RWPE2 (cell line): ENCODE results near the gene STK11.

Source experiments
- ATAC-seq: fragments of 200-7000 bp; cut with Tn5 transposase; 3 replicates; pipeline ENCODE4 v1.9.1; 2021; ENCODE audit warnings: low read depth
- DNase-seq: peaks from one replicate; pipeline ENCODE4 v3.0.0-alpha.2; 2020; ENCODE audit warnings: low spot score
- H3K27ac ChIP-seq: fragments of 450-650 bp; 2 replicates; pipeline ENCODE4 v1.5.1; 2017; ENCODE audit warnings: mild to moderate bottlenecking; ENCODE audit not compliant: poor library complexity, severe bottlenecking
- H3K27me3 ChIP-seq: fragments of 250-450 bp; sonication (Bioruptor Pico); 2 replicates; pipeline ENCODE4 v1.5.1; 2021; ENCODE audit warnings: mild to moderate bottlenecking, moderate library complexity; ENCODE audit not compliant: insufficient read depth, poor library complexity, severe bottlenecking
- H3K36me3 ChIP-seq: fragments of 250-450 bp; sonication (Bioruptor Pico); 2 replicates; pipeline ENCODE4 v1.5.1; 2020; ENCODE audit warnings: low read depth, mild to moderate bottlenecking, moderate library complexity
- H3K4me1 ChIP-seq: fragments of 250-450 bp; sonication (Bioruptor Pico); 2 replicates; pipeline ENCODE4 v1.5.1; 2021; ENCODE audit warnings: mild to moderate bottlenecking, moderate library complexity; ENCODE audit not compliant: insufficient read depth, poor library complexity, severe bottlenecking
- H3K4me3 ChIP-seq: fragments of 250-450 bp; sonication (Bioruptor Pico); 2 replicates; pipeline ENCODE4 v1.5.1; 2021; ENCODE audit warnings: mild to moderate bottlenecking, moderate library complexity; ENCODE audit not compliant: severe bottlenecking
- H3K9me3 ChIP-seq: fragments of 250-450 bp; sonication (Bioruptor Pico); 2 replicates; pipeline ENCODE4 v1.5.1; 2021; ENCODE audit warnings: mild to moderate bottlenecking, moderate library complexity; ENCODE audit not compliant: severe bottlenecking
- TF ChIP-seq, protein P1 (sequence below): fragments of 450-650 bp; IDR thresholded peaks from one replicate; pipeline ENCODE4 v1.5.1; 2017; ENCODE audit warnings: mild to moderate bottlenecking, moderate library complexity; ENCODE audit not compliant: poor library complexity, severe bottlenecking

Gene STK11

DNA sequence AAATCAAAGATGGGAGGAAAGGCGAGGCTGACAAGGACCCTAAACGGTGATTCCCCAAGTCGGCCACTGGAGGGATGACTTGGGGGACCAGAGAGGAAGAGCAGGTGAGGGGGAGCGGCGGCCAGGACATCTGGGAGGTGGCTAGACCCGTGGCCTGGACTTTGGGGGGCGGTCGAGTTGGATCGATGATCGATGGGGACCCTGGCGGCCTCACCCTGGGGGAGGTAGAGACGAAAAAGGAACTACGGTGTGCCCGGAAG lies 55.9 kb downstream of the STK11 start:
- no peaks in the 10 kb centered on the region for H3K27me3 ChIP-seq
- peak overlapping the region; percentile 97 for H3K27ac ChIP-seq
- DNase-seq = no peak
- H3K4me1 ChIP-seq = peaks cover 34% of the 10 kb centered on the region
- peak overlapping the region; percentile 68 for H3K4me3 ChIP-seq
- TF ChIP-seq, protein P1, sequence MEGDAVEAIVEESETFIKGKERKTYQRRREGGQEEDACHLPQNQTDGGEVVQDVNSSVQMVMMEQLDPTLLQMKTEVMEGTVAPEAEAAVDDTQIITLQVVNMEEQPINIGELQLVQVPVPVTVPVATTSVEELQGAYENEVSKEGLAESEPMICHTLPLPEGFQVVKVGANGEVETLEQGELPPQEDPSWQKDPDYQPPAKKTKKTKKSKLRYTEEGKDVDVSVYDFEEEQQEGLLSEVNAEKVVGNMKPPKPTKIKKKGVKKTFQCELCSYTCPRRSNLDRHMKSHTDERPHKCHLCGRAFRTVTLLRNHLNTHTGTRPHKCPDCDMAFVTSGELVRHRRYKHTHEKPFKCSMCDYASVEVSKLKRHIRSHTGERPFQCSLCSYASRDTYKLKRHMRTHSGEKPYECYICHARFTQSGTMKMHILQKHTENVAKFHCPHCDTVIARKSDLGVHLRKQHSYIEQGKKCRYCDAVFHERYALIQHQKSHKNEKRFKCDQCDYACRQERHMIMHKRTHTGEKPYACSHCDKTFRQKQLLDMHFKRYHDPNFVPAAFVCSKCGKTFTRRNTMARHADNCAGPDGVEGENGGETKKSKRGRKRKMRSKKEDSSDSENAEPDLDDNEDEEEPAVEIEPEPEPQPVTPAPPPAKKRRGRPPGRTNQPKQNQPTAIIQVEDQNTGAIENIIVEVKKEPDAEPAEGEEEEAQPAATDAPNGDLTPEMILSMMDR = no peak
- H3K9me3 ChIP-seq = no peaks in the 10 kb centered on the region
- no peak for ATAC-seq
- H3K36me3 ChIP-seq = peaks cover 19% of the 10 kb centered on the region

DNA sequence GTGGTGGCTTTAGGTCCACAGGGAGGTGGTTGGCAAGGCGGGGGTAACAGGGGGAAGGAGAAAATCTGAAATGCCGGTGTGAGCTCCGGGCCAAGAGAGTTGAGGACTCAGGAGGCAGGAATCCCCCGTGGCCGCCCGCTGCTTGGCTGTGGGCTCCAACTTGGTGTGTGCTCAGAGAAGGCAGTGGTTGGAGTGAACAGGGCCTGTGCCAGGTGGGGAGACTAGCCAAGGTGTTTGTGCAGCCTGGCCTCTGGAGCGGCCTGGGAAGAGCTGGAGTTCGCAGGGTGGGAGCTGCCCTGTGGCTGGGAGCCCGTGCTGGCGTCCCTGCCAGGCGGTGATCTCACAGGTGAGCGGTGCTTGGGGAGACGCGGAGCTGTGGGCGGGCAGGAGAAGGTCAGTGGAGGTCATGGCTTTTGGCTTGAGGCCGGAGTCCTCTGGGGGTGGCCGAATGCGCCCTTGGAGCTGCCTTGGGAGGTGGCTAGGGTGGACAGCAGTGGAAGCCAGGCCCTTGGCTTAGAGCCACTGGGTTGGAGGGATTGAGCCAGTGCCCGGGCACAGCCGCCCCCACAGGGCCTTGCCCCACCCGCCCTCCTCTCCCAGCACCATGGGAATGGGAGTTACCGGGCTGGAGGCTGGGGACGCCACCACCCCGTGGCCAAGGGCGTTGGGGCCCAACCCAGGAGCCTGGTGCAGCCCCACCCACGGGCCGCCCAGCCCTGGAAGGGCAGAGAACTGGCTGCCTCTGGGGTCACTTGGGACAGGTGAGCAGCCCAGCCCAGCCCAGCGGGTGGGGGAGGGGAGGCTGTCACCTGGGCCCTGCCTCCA lies 56.4 kb downstream of the STK11 start:
- Histone ChIP-seq H3K4me1 (peaks cover 34% of the 10 kb centered on the region), H3K36me3 (peaks cover 13% of the 10 kb centered on the region), H3K27me3 (no peaks in the 10 kb centered on the region), H3K27ac (peak overlapping the region; percentile 97), H3K4me3 (peak overlapping the region; percentile 68), H3K9me3 (no peaks in the 10 kb centered on the region)
- DNase-seq = no peak
- TF ChIP-seq, protein P1 = no peak
- ATAC-seq = peak; percentile 6

DNA sequence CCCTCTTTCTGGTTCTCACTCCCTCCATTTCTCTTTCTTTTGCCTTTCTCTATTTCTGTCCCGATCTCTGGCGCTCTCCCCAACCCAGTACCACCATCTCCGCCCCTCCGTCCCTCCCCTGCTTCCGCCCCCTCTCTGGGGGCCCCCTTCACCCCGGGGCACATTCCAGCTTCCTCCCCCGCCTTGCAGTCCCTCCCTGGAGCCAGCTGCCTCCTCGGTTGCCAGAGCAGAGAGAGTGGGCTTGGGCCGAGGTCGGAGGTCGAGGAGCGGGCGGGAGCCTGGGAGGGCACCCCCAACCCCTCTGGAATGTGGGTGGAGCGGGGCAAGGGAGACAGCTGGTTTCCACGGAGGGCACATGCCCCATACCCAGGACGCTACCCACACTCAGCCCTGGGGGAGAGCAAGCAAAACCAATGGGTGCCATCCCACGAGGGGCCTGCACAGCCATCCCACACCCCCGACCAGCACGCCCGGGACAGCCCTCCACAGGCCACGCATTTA lies 57.1 kb downstream of the STK11 start:
- H3K36me3 ChIP-seq = peaks cover 7% of the 10 kb centered on the region
- no peak for DNase-seq
- no peak for ATAC-seq
- H3K4me1 ChIP-seq = peaks cover 30% of the 10 kb centered on the region
- H3K27me3 ChIP-seq = no peaks in the 10 kb centered on the region
- peak overlapping the region; percentile 68 for H3K4me3 ChIP-seq
- peak overlapping the region; percentile 97 for H3K27ac ChIP-seq
- TF ChIP-seq, protein P1 = no peak
- H3K9me3 ChIP-seq = no peaks in the 10 kb centered on the region

DNA sequence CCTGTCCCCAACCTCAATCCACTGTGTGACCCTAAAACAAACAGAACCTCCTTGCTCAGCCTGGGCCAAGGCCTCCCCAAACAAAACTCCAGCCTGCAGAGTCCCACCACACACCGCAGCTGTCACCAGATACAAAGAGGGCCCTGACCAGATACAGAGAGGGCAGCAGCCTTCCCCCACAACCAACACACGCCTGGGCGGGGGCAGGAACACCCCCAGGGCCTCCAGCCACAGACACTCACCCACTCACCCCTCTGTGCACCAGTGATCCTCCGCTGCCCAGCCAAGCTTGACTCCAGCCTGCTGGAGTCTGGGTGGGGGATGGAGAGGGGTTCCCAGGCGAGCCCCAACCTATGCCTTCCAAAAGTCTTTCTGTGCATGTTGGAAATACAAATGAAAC lies 57.6 kb downstream of the STK11 start:
- DNase-seq = no peak
- Histone ChIP-seq H3K27me3 (no peaks in the 10 kb centered on the region), H3K4me1 (peaks cover 29% of the 10 kb centered on the region), H3K27ac (peak overlapping the region; percentile 97), H3K36me3 (peaks cover 3% of the 10 kb centered on the region; the same call in 1 of the 2 replicates), H3K4me3 (no peak overlapping the region), H3K9me3 (no peaks in the 10 kb centered on the region)
- ATAC-seq = no peak
- TF ChIP-seq, protein P1 = no peak
